HG02642 (cell line): ENCODE measurements around the gene RIMBP3C.
"Not testable (repeated sequence)": the region's sequence is repeated elsewhere in the genome, so short reads cannot be mapped to it uniquely, and the experiment has no call there.

Source experiments
- ATAC-seq: cut with Tn5 transposase; IDR thresholded peaks from one replicate; pipeline ENCODE4 v1.9.1; 2021; ENCODE audit warnings: mild to moderate bottlenecking; ENCODE audit not compliant: unreplicated experiment, poor library complexity

RIMBP3C gene

DNA sequence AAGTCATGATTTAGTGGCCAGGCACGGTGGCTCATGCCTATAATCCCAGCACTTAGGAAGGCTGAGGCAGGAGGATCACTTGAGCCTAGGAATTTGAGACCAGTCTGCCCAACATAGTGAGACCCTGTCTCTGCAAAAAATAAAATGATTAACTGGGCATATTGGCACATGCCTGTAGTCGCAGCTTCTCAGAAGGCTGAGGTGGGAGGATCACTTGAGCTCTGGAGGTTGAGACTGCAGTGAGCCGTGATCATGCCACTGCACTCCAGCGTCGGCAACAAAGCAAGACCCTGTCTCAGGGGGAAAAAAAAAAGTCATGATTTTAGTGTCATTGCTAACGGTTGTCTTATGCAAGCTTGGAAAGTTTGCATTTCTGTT, 28.2 kb upstream of the RIMBP3C start:
- no peak for ATAC-seq

DNA sequence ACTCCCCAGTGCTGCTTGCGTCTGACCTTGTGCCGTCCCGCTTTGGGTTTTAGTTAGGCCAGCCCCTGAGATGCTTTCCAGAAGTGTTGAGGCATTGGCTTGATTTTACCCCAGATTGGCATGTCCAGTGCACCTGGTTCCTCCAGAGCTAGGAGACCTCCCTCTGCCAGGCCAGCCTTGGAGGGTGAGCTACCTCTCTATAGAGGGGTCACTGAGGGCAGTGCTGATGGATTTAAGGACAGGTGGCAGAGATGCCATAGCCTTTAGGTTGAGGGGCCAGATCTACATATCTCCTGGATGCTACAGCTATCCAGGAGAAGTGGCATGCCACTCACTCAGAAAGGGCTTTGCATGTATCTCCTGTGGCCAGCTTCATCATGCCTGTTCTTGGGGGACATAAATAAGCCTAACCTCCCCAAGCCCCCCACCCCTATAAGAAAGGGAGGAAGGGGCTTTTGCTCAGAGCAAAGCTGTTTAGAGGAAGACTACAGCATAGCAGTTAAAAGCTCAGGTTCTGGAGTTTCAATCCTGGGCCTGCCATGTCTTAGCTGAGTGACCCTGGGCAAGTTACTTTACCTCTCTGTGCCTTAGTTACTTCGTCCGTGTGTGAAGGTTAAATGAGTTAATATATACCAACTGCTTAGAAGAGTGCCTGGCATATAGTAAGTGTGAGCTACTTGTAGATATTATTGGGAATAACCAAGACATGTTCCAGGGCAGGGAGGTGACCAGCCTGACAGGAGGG, 22.7 kb upstream of the RIMBP3C start:
- no peak for ATAC-seq

DNA sequence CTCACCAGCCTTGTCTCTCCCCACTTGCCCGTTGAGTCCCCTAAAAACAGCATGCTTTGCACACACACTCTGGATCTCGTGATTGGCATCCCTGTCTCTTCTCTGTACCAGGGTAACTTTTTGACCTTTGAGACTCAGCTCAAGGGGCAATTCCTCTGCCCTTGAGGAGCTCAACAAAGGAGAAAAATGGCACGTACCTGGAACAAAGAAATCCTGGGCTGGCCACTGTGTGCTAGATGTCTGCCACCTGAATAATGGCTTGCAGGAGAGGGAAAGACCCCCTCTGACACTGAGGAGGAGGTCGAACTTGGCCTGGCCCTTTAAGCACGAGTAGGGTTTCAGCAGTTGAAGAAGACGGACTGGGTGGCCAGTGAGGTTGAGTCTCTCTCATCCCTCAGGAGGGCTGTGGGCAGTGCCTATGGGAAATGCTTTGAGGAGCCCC, 22.1 kb upstream of the RIMBP3C start:
- ATAC-seq = no peak

DNA sequence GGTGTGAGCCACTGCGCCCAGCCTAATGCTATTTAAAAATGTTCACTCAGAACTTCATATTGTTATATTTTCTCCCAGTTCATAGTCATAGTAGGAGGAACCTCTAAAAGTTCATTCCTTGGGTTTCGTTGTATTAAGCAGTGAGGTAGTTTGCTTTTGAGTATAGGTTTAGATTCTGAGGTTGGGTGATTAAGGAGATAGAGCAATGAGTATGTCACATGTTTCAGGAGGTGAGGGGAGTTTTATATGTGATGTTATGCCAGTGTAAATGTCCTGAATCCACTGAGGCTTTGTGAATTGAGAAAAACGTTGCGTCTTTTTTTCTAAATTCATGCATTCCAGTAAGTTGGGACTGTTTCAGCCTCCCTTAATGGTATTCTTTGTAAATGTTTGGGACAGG, 20.4 kb upstream of the RIMBP3C start:
- ATAC-seq = no peak

DNA sequence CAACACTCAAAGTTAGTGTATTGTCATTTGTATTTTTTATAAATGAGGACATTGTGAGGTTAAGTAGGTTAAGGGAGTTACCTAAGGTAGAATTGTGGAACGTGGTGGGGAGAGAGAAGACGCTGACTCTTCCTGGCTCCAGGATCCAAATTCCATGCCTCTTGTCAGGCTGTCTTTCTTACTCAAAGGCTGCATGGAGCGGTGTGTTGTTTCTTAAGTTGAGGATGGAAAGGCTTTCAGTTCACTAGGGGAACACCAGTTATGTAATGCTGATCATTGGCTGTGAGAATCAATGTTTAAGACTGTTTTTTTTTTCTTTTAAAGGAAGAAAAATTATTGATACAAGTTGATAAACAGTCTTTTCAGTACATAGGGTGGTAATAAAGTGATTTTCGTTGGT, 19.1 kb upstream of the RIMBP3C start:
- no peak for ATAC-seq

DNA sequence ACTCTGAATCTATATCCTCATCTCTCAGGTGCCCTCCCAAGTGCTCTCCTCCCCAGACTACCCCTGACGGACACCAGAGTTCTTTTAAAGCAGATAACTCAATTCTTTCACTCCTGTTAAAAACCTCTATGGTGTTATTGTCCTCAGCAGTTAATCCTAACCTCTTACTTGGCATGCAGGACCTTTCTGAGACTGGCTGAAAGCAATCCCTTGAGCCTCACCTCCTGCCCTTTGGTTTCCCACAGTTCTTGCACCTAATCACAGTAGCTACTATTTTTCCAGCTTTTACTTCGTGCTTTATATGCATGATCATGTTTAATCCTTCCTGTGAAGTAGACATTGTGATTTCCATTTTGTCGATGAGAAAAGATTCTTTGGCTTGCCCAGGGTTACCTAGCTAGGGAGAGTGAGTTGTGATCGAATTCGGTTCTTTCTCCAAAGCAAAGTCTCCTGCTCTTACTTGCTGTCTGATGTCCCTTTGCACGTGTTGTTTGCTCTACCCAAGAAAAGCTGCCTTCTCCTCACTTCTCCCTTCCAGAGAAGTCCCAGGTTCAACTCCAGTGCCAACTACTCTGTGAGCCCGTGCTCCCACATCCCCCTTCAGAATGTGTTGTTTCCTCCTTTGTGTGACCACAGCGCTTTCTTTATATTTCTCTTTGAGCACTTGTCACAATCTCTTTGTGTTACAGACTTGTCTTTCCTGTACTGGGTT, 18.4 kb upstream of the RIMBP3C start:
- no peak for ATAC-seq

DNA sequence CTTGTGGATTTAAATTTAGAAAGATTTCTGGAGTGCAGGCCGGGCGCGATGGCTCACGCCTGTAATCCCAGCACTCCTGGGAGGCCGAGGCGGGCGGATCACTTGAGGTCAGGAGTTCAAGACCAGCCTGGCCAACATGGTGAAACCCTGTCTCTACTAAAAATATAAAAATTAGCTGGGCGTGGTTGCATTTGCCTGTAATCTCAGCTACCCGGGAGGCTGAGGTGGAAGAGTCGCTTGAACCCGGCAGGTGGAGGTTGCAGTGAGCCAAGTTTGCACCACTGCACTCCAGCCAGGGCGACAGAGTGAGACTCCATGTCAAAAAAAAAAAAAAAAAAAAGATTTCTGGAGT, 17.8 kb upstream of the RIMBP3C start:
- ATAC-seq = not testable (repeated sequence)

DNA sequence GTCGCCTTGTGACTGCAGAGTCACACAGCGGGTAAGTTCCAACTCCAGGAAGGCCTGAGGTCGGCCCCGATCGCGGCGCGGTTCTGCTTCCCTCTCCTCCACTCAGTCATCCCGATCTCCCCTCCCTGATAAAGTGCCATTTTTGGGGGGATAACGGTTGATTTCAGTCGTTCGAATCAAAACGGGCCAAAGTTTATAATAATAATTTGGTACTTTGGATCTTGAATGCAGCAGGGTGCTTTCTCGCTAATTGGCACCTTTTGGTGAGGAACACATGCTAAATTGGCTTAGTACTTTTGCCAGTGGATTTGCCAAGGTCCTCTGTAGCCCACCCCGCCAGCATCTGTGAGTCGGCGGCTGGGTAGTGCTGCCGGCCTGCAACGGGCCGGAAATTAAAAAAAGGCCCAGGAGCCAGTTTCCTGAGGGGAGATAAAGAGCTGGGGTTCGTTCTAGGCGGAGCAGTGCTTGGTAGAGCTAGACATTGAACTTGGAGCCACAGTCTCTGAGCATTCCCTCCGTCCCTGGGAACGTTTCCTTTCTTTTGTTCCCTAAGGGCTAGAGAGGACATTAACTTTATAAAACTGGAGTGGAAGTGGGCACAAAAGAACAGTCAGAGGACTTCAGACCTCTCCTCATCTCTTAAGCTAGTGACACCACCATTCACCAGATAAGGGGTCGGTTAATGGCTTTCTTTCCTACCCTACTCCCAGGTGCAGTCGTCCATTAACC, 17.2 kb upstream of the RIMBP3C start:
- ATAC-seq = no peak

DNA sequence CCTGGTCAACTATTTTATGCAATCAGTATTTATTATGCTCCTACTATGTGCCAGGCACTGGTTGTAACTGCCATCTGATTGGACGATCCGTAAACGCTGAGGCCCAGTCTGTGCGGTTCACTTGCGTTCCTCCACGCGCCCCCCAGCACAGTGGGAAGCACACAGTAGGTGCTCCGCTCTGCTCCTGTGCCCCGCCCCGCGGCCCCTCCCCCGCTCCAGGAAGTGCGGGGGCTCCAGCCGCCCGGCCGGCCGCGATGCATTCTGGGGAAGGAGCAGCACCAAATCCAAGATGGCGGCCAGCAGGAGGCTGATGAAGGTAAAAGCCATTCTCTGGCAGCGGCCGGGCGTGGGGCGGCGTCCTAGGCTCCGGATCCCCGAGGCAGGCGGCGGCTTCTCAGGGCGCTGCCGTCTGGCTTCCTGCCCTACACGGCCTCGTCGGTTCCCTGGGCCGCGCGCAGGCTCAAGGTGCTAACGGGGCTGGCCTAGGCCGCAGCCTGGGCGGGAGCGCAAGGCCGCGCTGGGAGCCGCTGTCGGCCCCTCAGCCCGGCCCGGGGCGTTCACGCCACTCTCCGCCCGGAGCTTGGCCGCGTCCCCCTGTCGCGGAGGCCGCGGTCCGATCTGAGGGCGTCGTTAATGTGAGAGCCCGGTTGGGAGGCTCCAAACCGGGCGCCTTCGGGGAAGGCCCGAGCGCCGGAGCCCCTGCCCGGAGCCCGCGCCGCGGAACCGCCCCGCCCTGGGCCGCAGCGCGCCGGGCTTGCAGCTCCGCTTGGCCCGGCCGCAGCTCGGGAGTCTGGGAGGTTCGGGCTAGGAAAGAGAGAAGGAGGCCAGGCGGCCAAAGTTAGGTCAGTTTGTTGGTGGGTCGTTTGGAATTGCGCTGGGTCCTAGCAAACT, 16.4 kb upstream of the RIMBP3C start, which contains the start of gene UBE2L3:
Gene UBE2L3, plus strand, starts transcription at position 259 of the 891 bp plus-strand sequence. Its CDS starts 31 bp downstream, at position 290.
- peak; percentile 77 for ATAC-seq

DNA sequence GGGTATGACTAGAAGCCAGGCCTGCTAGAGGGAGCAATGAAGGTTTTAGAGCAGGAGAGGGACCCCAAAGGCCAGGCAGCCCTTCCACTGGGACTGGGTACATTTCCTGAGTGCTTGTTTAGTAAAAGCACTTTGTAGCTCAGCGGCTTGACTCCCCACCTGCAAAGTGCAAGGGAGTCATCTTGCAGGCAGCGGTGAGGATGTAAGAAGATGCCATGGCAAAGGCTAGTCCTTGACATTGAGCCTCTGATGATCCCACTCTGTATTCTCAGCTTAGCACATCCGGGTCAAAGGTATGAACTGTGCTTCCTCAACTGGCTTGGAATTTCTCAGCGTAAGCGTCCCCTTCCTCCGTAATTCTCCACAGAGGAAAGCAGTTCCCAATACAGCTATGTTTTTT, 13.2 kb upstream of the RIMBP3C start:
- no peak for ATAC-seq

DNA sequence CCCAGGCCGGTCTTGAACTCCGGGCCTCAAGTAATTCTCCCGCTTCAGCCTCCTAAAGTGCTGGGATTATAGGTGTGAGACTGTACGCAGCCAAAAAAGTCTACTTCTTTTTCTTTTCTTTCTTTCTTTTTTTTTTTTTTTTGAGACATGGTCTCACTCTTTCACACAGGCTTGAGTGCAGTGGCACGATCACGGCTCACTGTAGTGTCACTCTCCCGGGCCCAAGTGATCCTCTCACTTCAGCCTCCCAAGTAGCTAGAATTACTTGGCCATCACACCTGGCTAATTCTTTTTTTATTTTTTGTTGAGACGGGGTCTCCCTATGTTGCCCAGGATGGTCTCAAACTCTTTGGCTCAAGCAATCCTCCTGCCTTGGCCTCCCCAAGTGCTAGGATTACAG, 12.7 kb upstream of the RIMBP3C start:
- ATAC-seq = no peak

DNA sequence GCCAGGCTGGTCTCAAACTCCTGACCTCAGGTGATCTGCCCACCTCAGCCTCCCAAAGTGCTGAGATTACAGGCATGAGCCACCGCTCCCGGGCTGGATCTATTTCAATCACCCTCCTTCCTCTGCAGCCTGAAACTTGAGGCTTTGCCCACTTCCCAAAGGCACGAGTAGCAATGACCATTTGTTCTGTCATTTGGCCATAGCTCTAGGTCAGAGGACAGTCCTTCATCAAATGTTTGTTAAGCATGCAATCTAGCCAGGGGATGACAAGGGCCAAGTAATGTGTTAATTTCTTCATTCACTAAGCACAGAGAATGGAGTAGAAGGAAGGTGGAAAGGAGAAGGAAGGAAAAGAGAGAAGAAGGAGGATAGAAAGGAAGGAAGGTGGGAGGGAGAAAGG, 9.4 kb upstream of the RIMBP3C start:
- not testable (repeated sequence) for ATAC-seq

DNA sequence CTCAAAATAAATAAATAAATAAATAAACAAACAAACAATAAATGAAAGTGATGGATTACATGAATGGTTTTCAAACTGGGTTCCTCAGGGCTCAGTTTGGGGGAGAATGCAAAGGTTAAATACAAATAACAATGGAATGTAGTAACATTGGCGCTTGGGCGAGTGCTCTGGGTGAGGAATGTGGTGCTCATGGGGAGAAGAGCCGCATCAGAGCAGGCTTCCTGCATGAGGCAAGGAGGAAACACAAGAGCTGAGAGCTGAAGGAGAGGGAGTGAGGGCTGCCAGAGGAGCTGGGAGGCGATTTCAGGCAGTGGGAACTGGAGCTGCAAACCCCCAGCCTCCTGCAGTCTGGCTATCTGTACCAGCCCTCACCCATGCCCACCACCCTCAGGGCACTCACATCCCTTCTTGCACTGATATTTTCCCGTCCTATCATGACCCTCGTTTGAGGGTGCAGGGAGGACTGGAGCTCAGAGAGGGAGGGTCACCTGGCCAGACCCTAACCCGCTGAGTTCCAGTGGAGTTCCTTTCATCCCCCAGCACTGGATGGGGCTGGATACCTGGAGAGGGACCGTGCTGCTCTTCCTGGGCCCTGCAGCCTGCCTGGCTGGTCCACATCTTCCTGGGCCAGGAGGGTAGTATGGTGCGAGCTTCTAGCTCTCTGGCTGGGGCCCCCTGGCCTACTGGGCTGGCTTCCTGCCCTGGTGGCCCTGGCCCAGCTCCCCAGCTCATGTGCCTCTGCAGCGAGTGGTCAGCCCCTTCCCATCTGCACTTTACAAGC, 8.3 kb upstream of the RIMBP3C start:
- not testable (repeated sequence) for ATAC-seq

DNA sequence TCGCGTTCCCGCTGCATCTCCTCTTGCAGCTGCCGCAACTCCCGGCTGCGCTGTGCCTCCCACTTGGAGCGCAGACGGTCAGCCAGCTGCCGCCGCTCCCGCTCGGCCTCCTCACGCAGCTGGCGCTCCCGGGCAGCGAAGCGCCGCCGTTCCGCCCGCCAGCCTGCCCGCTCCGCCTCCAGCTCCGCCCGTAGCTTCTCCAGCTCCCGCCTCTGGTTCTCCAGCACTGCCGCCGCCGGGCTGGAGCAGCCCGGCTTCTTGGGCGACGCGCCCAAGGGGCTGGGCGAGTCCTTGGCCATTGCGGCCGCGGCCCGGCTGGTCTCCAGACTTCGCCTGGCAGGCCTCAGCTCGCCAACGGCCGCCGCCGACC, 598 bp downstream of the RIMBP3C start:
- ATAC-seq = peak; percentile 33

DNA sequence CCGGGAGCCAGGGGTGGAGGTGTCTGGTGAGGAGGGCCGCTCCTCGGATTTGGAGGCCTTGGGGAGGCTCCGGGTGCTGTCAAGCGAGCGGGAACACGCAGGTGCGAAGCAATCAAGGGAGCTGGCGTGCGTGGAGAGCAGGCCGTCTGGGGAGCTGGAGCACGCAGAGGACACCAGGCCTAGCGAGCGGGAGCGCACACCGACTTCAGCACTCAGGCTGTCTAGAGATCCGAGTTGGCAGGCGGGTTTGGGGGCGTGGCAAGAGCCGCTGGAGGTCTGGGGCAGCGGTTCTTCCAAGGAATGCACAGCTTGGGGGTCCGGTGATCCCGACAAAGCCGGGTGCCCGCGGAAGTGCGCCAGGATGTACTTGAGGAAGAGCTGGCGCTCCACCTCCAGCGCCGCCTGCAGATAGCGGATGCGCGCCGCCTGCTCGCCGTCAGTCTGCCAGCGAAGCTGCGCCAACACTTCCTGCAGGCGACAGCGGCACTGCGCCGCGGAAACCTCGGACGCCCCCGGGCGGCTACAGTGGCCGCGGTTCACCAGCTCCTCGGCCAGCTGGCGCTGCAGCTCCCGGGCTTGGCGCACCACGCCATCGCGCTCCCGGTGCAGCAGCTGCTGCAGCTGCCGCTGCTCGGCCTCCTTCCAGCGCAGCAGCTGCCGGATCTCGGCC, 1.1 kb downstream of the RIMBP3C start:
- ATAC-seq = peak; percentile 60

DNA sequence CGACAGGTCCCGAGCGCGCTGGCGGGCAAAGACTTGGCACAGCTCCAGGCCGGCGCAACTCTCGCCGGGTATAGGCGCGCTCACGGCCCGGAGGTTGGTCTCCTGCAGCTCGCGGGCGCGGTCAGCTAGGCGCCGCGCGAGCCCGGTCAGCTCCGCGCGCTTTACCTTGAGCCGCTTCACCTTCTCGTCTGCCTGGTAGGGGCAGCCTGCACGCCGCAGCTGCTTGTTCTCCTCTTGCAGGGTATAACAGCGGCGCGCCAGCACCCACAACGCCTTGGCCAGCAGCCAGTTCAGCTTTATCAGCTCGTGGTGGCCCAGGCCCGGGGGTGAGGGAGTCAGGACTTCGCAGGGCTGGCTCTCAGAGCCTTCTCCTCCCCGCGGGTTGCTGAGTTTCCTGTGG, 1.7 kb downstream of the RIMBP3C start:
- ATAC-seq = not testable (repeated sequence)

DNA sequence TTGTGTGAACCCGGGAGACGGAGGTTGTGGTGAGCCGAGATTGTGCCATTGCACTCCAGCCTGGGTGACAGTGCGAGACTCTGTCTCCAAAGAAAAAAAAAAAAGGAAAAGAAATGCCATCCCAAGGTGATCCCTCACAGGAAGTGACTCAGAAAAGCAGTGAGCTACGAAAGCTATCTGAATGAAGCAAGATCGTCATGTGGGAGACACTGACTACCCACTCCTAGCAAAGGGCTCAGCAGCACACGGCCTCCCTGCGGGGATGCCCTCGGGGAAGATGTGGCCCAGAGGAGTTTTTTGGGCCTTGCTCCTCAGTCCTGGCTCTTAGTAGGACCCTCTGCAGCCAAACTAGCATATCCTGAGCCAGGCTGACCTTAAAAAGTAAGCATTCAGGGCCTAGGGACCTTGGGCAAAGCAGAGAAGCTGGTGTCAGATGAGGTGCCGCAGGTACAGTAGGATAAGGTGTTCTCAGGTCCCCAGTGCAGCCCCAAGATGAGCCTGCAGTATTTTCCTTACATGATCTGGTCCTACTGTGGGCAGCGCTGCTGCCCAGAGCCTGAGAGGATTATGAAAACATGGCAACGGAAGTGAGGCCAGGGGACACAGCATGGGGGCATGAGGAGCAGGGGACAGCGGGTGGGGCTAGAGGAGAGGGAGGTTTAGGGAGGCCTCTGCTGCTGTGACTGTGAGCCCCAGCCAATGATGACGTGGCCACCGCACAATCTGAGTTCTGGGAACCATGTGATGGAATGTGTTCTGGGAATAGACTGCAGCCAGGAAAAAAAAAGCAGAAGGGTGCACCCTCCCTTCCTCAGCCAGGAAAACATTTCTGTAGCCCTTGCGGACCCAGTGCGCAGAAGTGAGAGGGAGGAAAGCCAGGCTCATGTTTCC, 6.6 kb downstream of the RIMBP3C start:
- not testable (repeated sequence) for ATAC-seq

DNA sequence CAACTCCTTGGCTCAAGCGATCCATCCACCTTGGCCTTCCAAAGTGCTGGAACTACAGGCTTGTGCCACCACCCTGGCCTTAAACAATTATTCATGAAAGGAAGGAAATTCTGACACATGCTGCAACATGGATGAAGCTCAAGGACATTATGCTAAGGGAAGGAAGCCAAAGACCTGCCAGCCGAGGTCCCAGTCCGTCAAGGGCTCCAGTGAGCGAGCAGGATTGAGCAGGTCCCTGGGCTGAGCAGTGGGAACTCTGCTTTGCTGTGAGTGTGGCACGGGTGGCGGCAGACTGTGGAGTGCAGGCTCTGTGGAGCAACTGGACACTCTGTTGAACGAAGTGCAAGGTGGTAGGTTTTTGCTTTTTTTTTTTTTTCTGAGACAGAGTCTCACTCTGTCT, 11.4 kb downstream of the RIMBP3C start:
- not testable (repeated sequence) for ATAC-seq
